Erythroblast (primary cell): ENCODE results near the gene B4GAT1.

ENCODE experiments used
- GATA1 ChIP-seq: IDR thresholded peaks from 2 replicates; pipeline ENCODE4 v1.6.1; 2011; ENCODE audit warnings: low read depth, mild to moderate bottlenecking, control low read depth, low read length, moderate library complexity
- POLR2A ChIP-seq: IDR thresholded peaks from 2 replicates; pipeline ENCODE4 v1.6.1; 2011; ENCODE audit warnings: mild to moderate bottlenecking, low read length

GRCh38 chr11:66341502-66342126, 5.8 kb downstream of the B4GAT1 start:
- TF ChIP-seq GATA1: no peak
- no peak for TF ChIP-seq POLR2A
